CD4-positive, alpha-beta T cell (primary cell): ENCODE results near the gene ADSS1. TPM values are rescaled to one million over a fixed set of nuclear protein-coding genes. Genes with fewer than 3 reads are reported as not detected.

ENCODE experiments used
- ATAC-seq: fragments of 200-7000 bp; cut with Tn5 transposase; one replicate; pipeline ENCODE4 v1.10.0; 2022; ENCODE audit warnings: mild to moderate bottlenecking; ENCODE audit not compliant: poor library complexity
- CTCF ChIA-PET: fragments of 350-600 bp; sonication (Branson Sonifier 250); formaldehyde crosslinking; loops from one replicate; lab custom pipeline; 2021; ENCODE audit warnings: antibody characterized with exemption, inconsistent platforms; lab: Charles Lee
- POLR2A ChIA-PET: fragments of 350-600 bp; sonication (Branson Sonifier 250); formaldehyde crosslinking; loops from one replicate; lab custom pipeline; 2021; ENCODE audit warnings: antibody characterized with exemption, inconsistent platforms; lab: Charles Lee
- DNase-seq, 14 experiments: peaks; one replicate each; pipeline ENCODE4 v3.0.0-alpha.2; 2013 to 2020; ENCODE audit warnings: mixed read lengths in 2 of 14
- H3K27ac ChIP-seq, 2 donors: one replicate each; pipeline versions ENCODE4 v1.5.1 to v1.7.0; 2013; ENCODE audit warnings: low read length in 2 of 2, low read depth in 1 of 2, mild to moderate bottlenecking in 1 of 2
- H3K27me3 ChIP-seq, 2 experiments: 1 replicate in 1 of 2; 2 replicates in 1 of 2; pipeline versions ENCODE4 v1.6.1 to v1.7.0; 2013; ENCODE audit warnings: low read length in 2 of 2, control low read depth in 1 of 2, mild to moderate bottlenecking in 1 of 2, moderate library complexity in 1 of 2; ENCODE audit not compliant: insufficient read depth in 2 of 2, control insufficient read depth in 1 of 2
- H3K36me3 ChIP-seq: one replicate; pipeline ENCODE4 v1.6.1; 2013; ENCODE audit warnings: low read length, control low read depth; ENCODE audit not compliant: insufficient read depth
- H3K4me1 ChIP-seq: one replicate; pipeline ENCODE4 v1.6.1; 2013; ENCODE audit warnings: low read length, control low read depth; ENCODE audit not compliant: insufficient read depth
- H3K4me3 ChIP-seq: one replicate; pipeline ENCODE4 v1.5.1; 2013; ENCODE audit warnings: mild to moderate bottlenecking, low read length, moderate library complexity
- H3K9me3 ChIP-seq, 2 experiments: 1 replicate in 1 of 2; 2 replicates in 1 of 2; pipeline versions ENCODE4 v1.6.1 to v1.7.0; 2013; ENCODE audit warnings: low read length in 2 of 2, mild to moderate bottlenecking in 2 of 2, control low read depth in 1 of 2, moderate library complexity in 1 of 2; ENCODE audit not compliant: control insufficient read depth in 1 of 2, insufficient read depth in 1 of 2
- H3K27ac Mint-ChIP-seq: one replicate; pipeline ENCODE4 v1.8.0; 2020; ENCODE audit warnings: mixed read lengths
- H3K27me3 Mint-ChIP-seq: one replicate; pipeline ENCODE4 v1.8.0; 2021; ENCODE audit warnings: mixed read lengths
- H3K36me3 Mint-ChIP-seq: one replicate; pipeline ENCODE4 v1.8.0; 2021; ENCODE audit warnings: low read depth, mixed read lengths
- H3K4me1 Mint-ChIP-seq: one replicate; pipeline ENCODE4 v1.8.0; 2021; ENCODE audit warnings: low read depth, mixed read lengths
- H3K4me3 Mint-ChIP-seq: one replicate; pipeline ENCODE4 v1.8.0; 2020; ENCODE audit warnings: mild to moderate bottlenecking, mixed read lengths
- H3K9me3 Mint-ChIP-seq: one replicate; pipeline ENCODE4 v1.8.0; 2020; ENCODE audit warnings: mixed read lengths
- intact Hi-C, 2 experiments: fragments of 100-400 bp; cut with DNase I in 1 of 2; cut with micrococcal nuclease in 1 of 2; formaldehyde crosslinking; loops; one replicate each; pipeline versions ENCODE4 v1.15.1 to v1.9.0; 2023 to 2025; cut with DNase I, micrococcal nuclease
- total RNA-seq, 174 experiments: library from RNA in 2 of 174; stranded (reverse) in 2 of 174; gene quantifications; one replicate each; pipeline ENCODE4 v1.2.3 and lab custom pipeline; 2021 to 2026
- TF ChIP-seq, protein P1 (sequence below): fragments of 200-600 bp; IDR thresholded peaks from one replicate; pipeline ENCODE4 v1.8.0; 2022; ENCODE audit warnings: antibody characterized with exemption, mild to moderate bottlenecking

The ADSS1 gene
- total RNA-seq, 2 experiments from 2014 or later, result 2.0 to 2.7 TPM

- Histone ChIP-seq H3K4me3 (peak overlapping the region; percentile 61), H3K27me3 (no peaks in the 10 kb centered on the region), H3K4me1 (peaks cover 91% of the 10 kb centered on the region), H3K36me3 (peaks cover 7% of the 10 kb centered on the region), H3K27ac (no peak overlapping the region), H3K9me3 (no peaks in the 10 kb centered on the region)
- ChIA-PET CTCF (interaction anchor here (1.6 kb wide), 1 partner anchor 25 kb away, joined by 3 read pairs; no protein-coding TSS in a partner anchor), POLR2A (interaction anchor here (1.1 to 2.2 kb wide), 4 partner anchors 12 to 62 kb away, joined by 3 to 10 read pairs (median 7); partner anchors contain the start of gene SIVA1)
- Mint-ChIP-seq H3K36me3 (peaks cover 5% of the 10 kb centered on the region), H3K27ac (peak overlapping the region; percentile 80), H3K9me3 (no peaks in the 10 kb centered on the region), H3K4me1 (peaks cover 55% of the 10 kb centered on the region), H3K4me3 (peak overlapping the region; percentile 89), H3K27me3 (no peaks in the 10 kb centered on the region)
- TF ChIP-seq, protein P1, sequence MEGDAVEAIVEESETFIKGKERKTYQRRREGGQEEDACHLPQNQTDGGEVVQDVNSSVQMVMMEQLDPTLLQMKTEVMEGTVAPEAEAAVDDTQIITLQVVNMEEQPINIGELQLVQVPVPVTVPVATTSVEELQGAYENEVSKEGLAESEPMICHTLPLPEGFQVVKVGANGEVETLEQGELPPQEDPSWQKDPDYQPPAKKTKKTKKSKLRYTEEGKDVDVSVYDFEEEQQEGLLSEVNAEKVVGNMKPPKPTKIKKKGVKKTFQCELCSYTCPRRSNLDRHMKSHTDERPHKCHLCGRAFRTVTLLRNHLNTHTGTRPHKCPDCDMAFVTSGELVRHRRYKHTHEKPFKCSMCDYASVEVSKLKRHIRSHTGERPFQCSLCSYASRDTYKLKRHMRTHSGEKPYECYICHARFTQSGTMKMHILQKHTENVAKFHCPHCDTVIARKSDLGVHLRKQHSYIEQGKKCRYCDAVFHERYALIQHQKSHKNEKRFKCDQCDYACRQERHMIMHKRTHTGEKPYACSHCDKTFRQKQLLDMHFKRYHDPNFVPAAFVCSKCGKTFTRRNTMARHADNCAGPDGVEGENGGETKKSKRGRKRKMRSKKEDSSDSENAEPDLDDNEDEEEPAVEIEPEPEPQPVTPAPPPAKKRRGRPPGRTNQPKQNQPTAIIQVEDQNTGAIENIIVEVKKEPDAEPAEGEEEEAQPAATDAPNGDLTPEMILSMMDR, result no peak
- DNase-seq, result peak in 2 of 14 experiments; percentile 36
- intact Hi-C loops, result no loop called here
- no peak for ATAC-seq
Observed at GRCh38 chr14:104690861-104691455, 33.1 kb upstream of the ADSS1 start.

DNA sequence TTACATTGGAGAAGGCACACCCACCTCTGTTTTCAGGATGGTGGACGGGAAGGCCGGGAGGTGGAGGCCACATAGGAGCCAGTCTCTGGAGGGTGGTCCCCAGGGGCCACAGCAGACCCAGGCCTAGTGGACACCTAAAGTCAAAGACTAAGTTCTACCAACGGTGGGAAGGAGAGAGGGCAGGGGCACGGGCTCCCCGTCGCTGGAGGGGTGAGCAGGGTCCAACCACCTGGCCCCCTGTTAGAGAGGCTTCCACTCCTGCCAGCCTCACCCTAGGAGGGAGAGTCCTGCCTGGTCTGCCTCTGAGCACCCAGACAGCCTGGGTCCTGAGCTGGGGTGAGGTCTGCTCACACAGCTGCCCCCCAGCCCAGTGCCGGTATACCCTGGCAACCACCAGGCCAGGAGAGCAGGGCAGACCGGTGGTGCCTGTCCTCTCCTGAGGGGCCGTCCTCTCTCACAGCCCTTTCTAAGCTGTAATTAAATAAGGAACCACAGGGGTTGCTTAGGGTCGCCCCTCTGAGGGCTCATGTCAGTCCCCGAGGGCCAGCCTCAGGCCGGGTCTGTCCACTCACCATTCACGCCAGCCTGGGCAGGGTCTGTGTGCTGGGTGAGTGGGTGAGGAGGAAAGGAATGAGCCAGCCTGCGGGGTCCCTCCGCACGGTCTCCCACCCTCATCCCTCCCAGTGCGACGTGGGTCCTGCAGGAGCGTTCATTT, 32.3 kb upstream of the ADSS1 start:
- Histone ChIP-seq H3K36me3 (peaks cover 13% of the 10 kb centered on the region), H3K27me3 (no peaks in the 10 kb centered on the region), H3K4me3 (no peak overlapping the region), H3K9me3 (no peaks in the 10 kb centered on the region), H3K4me1 (peaks cover 93% of the 10 kb centered on the region), H3K27ac (no peak overlapping the region)
- H3K27me3 Mint-ChIP-seq, result no peaks in the 10 kb centered on the region
- peaks cover 7% of the 10 kb centered on the region for H3K36me3 Mint-ChIP-seq
- intact Hi-C loops, result no loop called here
- CTCF ChIA-PET, result interaction anchor here (1.6 kb wide), 1 partner anchor 26 kb away, joined by 3 read pairs; no protein-coding TSS in a partner anchor
- peaks cover 55% of the 10 kb centered on the region for H3K4me1 Mint-ChIP-seq
- peak overlapping the region; percentile 80 for H3K27ac Mint-ChIP-seq
- TF ChIP-seq, protein P1, result no peak
- peak overlapping the region; percentile 89 for H3K4me3 Mint-ChIP-seq
- DNase-seq (no peak), ATAC-seq (no peak)
- H3K9me3 Mint-ChIP-seq, result no peaks in the 10 kb centered on the region
- POLR2A ChIA-PET, result interaction anchor here (1.1 to 1.9 kb wide), 2 partner anchors 26 to 34 kb away, joined by 3 to 6 read pairs; no protein-coding TSS in a partner anchor

DNA sequence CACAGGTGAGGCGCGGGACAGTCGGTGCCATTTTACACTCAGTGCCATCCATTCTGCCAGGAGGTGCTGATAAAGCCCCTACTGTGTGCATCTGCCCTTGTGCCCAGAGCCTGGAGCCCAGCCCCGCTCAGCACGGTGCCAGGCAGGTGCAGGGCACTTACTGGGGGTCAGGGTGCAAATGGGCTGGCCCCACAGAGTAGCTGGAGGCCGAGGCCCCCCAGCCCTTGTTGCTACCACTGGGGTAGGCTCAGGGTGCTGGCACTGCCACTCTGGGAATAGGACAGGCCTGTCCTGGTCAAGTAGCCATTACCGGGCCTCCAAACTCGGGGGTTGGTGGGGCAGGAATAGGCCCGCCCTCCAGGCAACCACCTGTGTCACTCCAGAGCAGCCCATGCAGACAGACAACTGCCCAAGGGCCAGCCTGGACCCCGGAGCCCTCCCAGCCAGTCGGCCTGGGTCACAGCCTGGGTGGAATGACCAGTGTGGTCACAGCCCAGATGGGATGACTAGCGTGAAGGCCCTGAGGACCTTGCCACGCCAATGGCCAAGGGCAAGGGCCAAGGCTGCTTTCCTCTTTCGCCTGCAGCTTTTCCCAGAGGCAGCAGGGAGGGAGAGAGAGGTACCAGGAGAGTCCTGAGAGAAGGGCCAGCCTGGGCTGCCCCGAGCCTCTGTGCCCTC, 31.6 kb upstream of the ADSS1 start:
- DNase-seq (no peak), ATAC-seq (no peak)
- TF ChIP-seq, protein P1, result no peak
- H3K4me3 ChIP-seq, result no peak overlapping the region
- ChIA-PET CTCF (interaction anchor here (1.6 kb wide), 1 partner anchor 27 kb away, joined by 3 read pairs; no protein-coding TSS in a partner anchor), POLR2A (no interaction called here)
- peaks cover 7% of the 10 kb centered on the region for H3K36me3 Mint-ChIP-seq
- peaks cover 13% of the 10 kb centered on the region for H3K36me3 ChIP-seq
- peaks cover 49% of the 10 kb centered on the region for H3K4me1 Mint-ChIP-seq
- peaks cover 93% of the 10 kb centered on the region for H3K4me1 ChIP-seq
- peak overlapping the region; percentile 34 for H3K4me3 Mint-ChIP-seq
- H3K9me3 Mint-ChIP-seq, result no peaks in the 10 kb centered on the region
- peak overlapping the region in 1 of 2 donors; percentile 41 for H3K27ac ChIP-seq
- no peaks in the 10 kb centered on the region for H3K9me3 ChIP-seq
- no peaks in the 10 kb centered on the region for H3K27me3 ChIP-seq
- intact Hi-C loops, result no loop called here
- no peaks in the 10 kb centered on the region for H3K27me3 Mint-ChIP-seq
- H3K27ac Mint-ChIP-seq, result peak overlapping the region; percentile 59
